Ramos (cell line): ENCODE results near the gene NPW.

Experiments used
- in situ Hi-C: fragments of 300-500 bp; cut with MboI; formaldehyde crosslinking; loops from one replicate; pipeline ENCODE4 v1.14.3; 2022; ENCODE audit warnings: low sequenced_read_pairs; ENCODE audit not compliant: unreplicated experiment

The NPW gene

GRCh38 chr16:2043667-2044451, 24.3 kb downstream of the NPW start:
- in situ Hi-C loops = no loop called here

GRCh38 chr16:2044541-2044940, 25.0 kb downstream of the NPW start:
- in situ Hi-C loops = no loop called here

- in situ Hi-C loops = no loop called here
Observed at GRCh38 chr16:2045965-2046892, 26.6 kb downstream of the NPW start.

GRCh38 chr16:2046893-2047329, 27.3 kb downstream of the NPW start:
- in situ Hi-C loops = no loop called here

GRCh38 chr16:2047330-2048115, 27.9 kb downstream of the NPW start, which contains the start of the genes NTHL1 and TSC2:
NTHL1 (minus strand) TSS chr16:2047834; CDS start chr16:2047823, 11 bp downstream.
TSC2 (plus strand) TSS chr16:2047985; CDS start chr16:2048616, 631 bp downstream.
- in situ Hi-C loops = no loop called here

- in situ Hi-C loops = no loop called here
Observed at GRCh38 chr16:2048116-2048543, 28.5 kb downstream of the NPW start.

GRCh38 chr16:2053211-2053610, 33.6 kb downstream of the NPW start:
- in situ Hi-C loops = no loop called here

- in situ Hi-C loops = no loop called here
Observed at GRCh38 chr16:2053897-2054296, 34.3 kb downstream of the NPW start.

- in situ Hi-C loops = no loop called here
Observed at GRCh38 chr16:2054543-2055245, 35.1 kb downstream of the NPW start.

- in situ Hi-C loops = no loop called here
Observed at GRCh38 chr16:2056077-2056476, 36.5 kb downstream of the NPW start.

GRCh38 chr16:2056681-2057407, 37.3 kb downstream of the NPW start:
- in situ Hi-C loops = no loop called here

GRCh38 chr16:2057438-2057837, 37.9 kb downstream of the NPW start:
- in situ Hi-C loops = no loop called here

- in situ Hi-C loops = no loop called here
Observed at GRCh38 chr16:2058420-2058819, 38.8 kb downstream of the NPW start.

GRCh38 chr16:2058872-2059271, 39.3 kb downstream of the NPW start:
- in situ Hi-C loops = no loop called here

GRCh38 chr16:2060346-2060745, 40.8 kb downstream of the NPW start:
- in situ Hi-C loops = no loop called here

GRCh38 chr16:2061023-2061422, 41.4 kb downstream of the NPW start:
- in situ Hi-C loops = no loop called here

GRCh38 chr16:2061526-2061925, 41.9 kb downstream of the NPW start:
- in situ Hi-C loops = no loop called here

- in situ Hi-C loops = no loop called here
Observed at GRCh38 chr16:2062801-2063200, 43.2 kb downstream of the NPW start.

- in situ Hi-C loops = no loop called here
Observed at GRCh38 chr16:2063861-2064260, 44.3 kb downstream of the NPW start.
